Heart right ventricle (tissue), 16 donors: Measurements from ENCODE around the gene SLC23A1. TPM values are rescaled to one million over a fixed set of nuclear protein-coding genes. Genes with fewer than 3 reads are reported as not detected.
"Not testable (repeated sequence)": the region's sequence is repeated elsewhere in the genome, so short reads cannot be mapped to it uniquely, and the experiment has no call there.

Experiments
- ATAC-seq, 8 donors: fragments of 200-7000 bp; cut with Tn5 transposase; one replicate each; pipeline ENCODE4 v1.9.1; 2020; ENCODE audit warnings: mild to moderate bottlenecking in 8 of 8, moderate library complexity in 8 of 8, moderate number of reproducible peaks in 1 of 8
- DNase-seq, 2 donors: peaks; one replicate each; pipeline ENCODE4 v3.0.0-alpha.2; 2020
- H3K27ac ChIP-seq, 10 donors: fragments of 200-600 bp; sonication (generic) in 2 of 10; one replicate each; pipeline versions ENCODE4 v1.5.0 to v1.8.0; 2020 to 2022; ENCODE audit warnings: mild to moderate bottlenecking in 3 of 10
- H3K27me3 ChIP-seq, 7 donors: fragments of 200-600 bp; one replicate each; pipeline ENCODE4 v1.8.0; 2021 to 2022; ENCODE audit warnings: mild to moderate bottlenecking in 2 of 7
- H3K36me3 ChIP-seq, 9 donors: fragments of 200-600 bp; sonication (generic) in 1 of 9; one replicate each; pipeline versions ENCODE4 v1.5.0 to v1.8.0; 2020 to 2022; ENCODE audit warnings: mild to moderate bottlenecking in 2 of 9
- H3K4me1 ChIP-seq, 9 donors: fragments of 200-600 bp; sonication (generic) in 1 of 9; one replicate each; pipeline versions ENCODE4 v1.5.0 to v1.8.0; 2020 to 2022; ENCODE audit warnings: mild to moderate bottlenecking in 4 of 9
- H3K4me3 ChIP-seq, 10 donors: fragments of 200-600 bp; sonication (generic) in 2 of 10; one replicate each; pipeline versions ENCODE4 v1.5.0 to v1.8.0; 2020 to 2022; ENCODE audit warnings: mild to moderate bottlenecking in 7 of 10, moderate library complexity in 2 of 10
- H3K9me3 ChIP-seq, 11 donors: fragments of 200-600 bp in 10 of 11; sonication (generic) in 2 of 11; one replicate each; pipeline versions ENCODE4 v1.5.0 to v1.8.0; 2013 to 2022; ENCODE audit warnings: mild to moderate bottlenecking in 2 of 11, control low read depth in 1 of 11, moderate library complexity in 1 of 11
- WGBS, 2 donors: extraction: QIAGEN DNeasy Blood & Tissue Kit; methylation state at CpG; one replicate each; pipeline ENCODE4 v1.1.7; 2013; ENCODE audit warnings: inconsistent platforms in 1 of 2; 5-methylcytosine and 5-hydroxymethylcytosine counted together
- intact Hi-C, 10 donors: fragments of 100-400 bp; cut with DNase I; formaldehyde crosslinking; loops; one replicate each; pipeline versions ENCODE4 v1.11.1 to v1.14.2; 2022
- polyA plus RNA-seq, 2 donors: library from polyadenylated mRNA; stranded (reverse); fragments of 200-250 nt; gene quantifications; one replicate each; pipeline ENCODE4 v1.2.3, GENCODE V29; 2013
- total RNA-seq, 10 donors: library from RNA; stranded (reverse); fragmentation: NEBNext Ultra II Directional in 3 of 10; extraction: Animal tissue kit (Norgen Biotek cat#: 25700) in 3 of 10; gene quantifications; one replicate each; pipeline versions ENCODE4 v1.2.1 to v1.2.4, GENCODE V29; 2021 to 2023
- TF ChIP-seq, protein P1 (sequence below), 9 donors: fragments of 200-600 bp; sonication (generic) in 2 of 9; IDR thresholded peaks; one replicate each; pipeline versions ENCODE4 v1.5.0 to v1.8.0; 2021 to 2022; ENCODE audit warnings: antibody characterized with exemption in 9 of 9, mild to moderate bottlenecking in 5 of 9, moderate library complexity in 1 of 9
- donor health status: Arrhythmogenic right ventricular cardiomyopathy.
- donor health status: ischemic (EF 13 %, LVEDD 7.1; RV severe dilation, severe dysfunction).
- donor health status: healthy with polysubstance abuse.
- donor health status: DM: no; HTN: yes; CAD: no.
- donor health status: DM: no; HTN: no; CAD: no.
- donor health status: ischemic (EF 25% LVEDD 6.9; RV normal size, moderate dysfunction).
- donor health status: ischemic (EF 25% LVEDD 5.7; RV mildly dilated, moderate dysfunction).
- donor health status: healthy.
- donor health status: DM: yes; HTN: yes; CAD: no.
- donor health status: Ischemic cardiomyopathy.
- donor health status: ischemic (EF 35%, LVEDD 5.7; RV mildly dilated, moderate dysfunction).
- donor health status: nonischemic (EF 11% LVEDD 7.7; RV severe dilation, severe dysfunction).
- donor health status: DM: yes; HTN: yes; CAD: no.
- donor health status: PGD.
- donor health status: ischemic (EF 29% LVEDD 5.4; RV normal size, mild dysfunction).
- donor health status: nonischemic (EF 23%, LVEDD 6.1; RV moderate dilation, normal function).

The SLC23A1 gene
- total and polyA plus RNA-seq, 12 donors = 0.19 TPM; not detected in 11

DNA sequence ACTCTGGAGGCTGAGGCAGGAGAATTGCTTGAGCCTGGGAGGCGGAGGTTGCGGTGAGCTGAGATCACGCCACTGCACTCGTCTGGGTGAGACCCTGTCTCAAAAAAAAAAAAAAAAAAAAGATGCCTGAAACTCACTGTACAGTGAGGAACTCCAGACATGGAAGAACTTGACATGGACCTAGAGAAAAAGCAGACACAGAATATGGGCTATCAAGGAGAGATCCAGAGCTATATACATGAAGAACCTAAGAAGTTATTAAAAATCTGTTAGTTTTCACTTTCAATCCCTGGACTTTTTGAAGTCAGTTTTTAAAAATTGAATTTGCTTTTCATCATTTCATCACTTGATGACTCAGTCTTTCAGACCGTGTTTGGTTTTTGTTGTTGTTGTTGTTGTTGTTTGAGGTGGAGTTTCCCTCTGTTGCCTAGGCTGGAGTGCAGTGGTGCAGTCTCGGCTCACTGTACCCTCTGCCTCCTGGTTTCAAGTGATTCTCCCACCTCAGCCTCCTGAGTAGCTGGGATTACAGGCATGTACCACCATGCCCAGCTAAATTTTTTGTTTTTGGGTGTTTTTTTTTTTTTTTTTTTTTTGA lies 21.2 kb downstream of the SLC23A1 start:
- DNase-seq (no peak), ATAC-seq (no peak)
- Histone ChIP-seq H3K9me3 (no peaks in the 10 kb centered on the region), H3K4me1 (peaks cover 0 to 15% (median 5%) of the 10 kb centered on the region in 9 donors), H3K27me3 (no peaks in the 10 kb centered on the region), H3K36me3 (peaks cover 0 to 55% (median 36%) of the 10 kb centered on the region in 9 donors), H3K4me3 (no peak overlapping the region), H3K27ac (no peak overlapping the region)
- intact Hi-C loops = no loop called here
- TF ChIP-seq, protein P1, sequence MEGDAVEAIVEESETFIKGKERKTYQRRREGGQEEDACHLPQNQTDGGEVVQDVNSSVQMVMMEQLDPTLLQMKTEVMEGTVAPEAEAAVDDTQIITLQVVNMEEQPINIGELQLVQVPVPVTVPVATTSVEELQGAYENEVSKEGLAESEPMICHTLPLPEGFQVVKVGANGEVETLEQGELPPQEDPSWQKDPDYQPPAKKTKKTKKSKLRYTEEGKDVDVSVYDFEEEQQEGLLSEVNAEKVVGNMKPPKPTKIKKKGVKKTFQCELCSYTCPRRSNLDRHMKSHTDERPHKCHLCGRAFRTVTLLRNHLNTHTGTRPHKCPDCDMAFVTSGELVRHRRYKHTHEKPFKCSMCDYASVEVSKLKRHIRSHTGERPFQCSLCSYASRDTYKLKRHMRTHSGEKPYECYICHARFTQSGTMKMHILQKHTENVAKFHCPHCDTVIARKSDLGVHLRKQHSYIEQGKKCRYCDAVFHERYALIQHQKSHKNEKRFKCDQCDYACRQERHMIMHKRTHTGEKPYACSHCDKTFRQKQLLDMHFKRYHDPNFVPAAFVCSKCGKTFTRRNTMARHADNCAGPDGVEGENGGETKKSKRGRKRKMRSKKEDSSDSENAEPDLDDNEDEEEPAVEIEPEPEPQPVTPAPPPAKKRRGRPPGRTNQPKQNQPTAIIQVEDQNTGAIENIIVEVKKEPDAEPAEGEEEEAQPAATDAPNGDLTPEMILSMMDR (IDR thresholded peaks at IDR 0.05) = no peak
- WGBS, 2 donors = 81 to 82% methylated on average over 6 of the region's 6 CpGs

DNA sequence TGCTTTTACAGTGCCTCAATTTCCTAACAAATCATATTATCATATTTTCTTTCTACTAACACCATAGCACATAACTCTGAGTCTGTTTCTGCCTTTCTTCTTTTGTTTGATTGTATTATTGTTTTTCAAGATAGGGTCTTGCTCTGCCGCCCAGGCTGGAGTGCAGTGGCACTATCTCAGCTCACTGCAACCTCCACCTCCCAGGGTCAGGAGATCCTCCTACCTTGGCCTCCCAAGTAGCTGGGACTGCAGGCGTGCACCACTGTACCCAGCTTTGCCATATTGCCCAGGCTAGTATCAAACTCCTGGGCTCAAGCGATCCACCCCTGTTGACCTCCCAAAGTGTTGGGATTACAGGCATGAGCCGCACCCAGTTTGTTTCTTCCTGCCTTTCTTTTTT lies 22.7 kb downstream of the SLC23A1 start:
- Histone ChIP-seq H3K4me3 (no peak overlapping the region), H3K27ac (no peak overlapping the region), H3K27me3 (no peaks in the 10 kb centered on the region), H3K4me1 (peaks cover 0 to 18% (median 9%) of the 10 kb centered on the region in 9 donors), H3K36me3 (peaks cover 0 to 46% (median 20%) of the 10 kb centered on the region in 9 donors), H3K9me3 (no peaks in the 10 kb centered on the region)
- 96% methylated on average over 4 of the region's 4 CpGs for WGBS, 2 donors
- intact Hi-C loops = no loop called here
- TF ChIP-seq, protein P1 (IDR thresholded peaks at IDR 0.05) = no peak
- ATAC-seq (no peak), DNase-seq (no peak)

DNA sequence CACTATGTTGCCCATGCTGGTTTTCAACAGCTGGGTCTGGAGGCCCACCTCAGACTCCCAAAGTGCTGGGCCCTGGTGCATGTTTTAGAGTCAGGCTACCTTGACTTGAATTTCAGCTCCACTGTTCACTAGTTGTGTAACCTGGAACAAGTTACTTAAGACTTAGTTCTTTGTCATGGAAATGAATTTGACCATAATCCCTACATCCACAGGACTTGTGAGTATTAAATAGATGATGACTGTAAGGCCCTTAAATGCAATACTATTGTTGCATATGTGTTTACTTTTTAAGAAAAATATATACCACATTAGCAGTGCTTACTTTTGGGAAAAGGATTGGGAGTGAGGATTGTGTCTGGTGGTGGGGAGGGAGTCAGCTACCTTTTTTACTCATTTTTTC lies 25.0 kb downstream of the SLC23A1 start:
- intact Hi-C loops = no loop called here
- Histone ChIP-seq H3K4me1 (peaks cover 0 to 30% (median 10%) of the 10 kb centered on the region in 9 donors), H3K27ac (no peak overlapping the region), H3K9me3 (peaks cover 0 to 7% (median 0%) of the 10 kb centered on the region in 11 donors), H3K4me3 (no peak overlapping the region), H3K36me3 (peaks cover 0 to 33% (median 7%) of the 10 kb centered on the region in 9 donors), H3K27me3 (no peaks in the 10 kb centered on the region)
- ATAC-seq (no peak), DNase-seq (no peak)
- TF ChIP-seq, protein P1 (IDR thresholded peaks at IDR 0.05) = no peak

DNA sequence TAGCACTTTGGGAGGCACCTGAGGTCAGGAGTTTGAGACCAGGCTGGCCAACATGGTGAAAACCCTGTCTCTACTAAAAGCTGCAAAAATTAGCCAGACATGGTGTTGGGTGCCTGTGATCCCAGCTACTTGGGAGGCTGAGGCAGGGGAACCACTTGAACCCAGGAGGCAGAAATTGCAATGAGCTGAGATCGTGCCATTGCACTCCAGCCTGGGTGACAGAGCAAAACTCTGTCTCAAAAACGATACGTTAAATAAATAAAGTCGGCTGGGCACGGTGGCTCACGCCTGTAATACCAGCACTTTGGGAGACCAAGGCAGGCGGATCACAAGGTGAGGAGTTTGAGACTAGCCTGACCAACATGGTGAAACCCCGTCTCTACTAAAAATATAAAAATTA lies 27.2 kb downstream of the SLC23A1 start:
- Histone ChIP-seq H3K36me3 (peaks cover 0 to 37% (median 7%) of the 10 kb centered on the region in 9 donors), H3K4me1 (peaks cover 0 to 43% (median 23%) of the 10 kb centered on the region in 9 donors)
- H3K9me3 ChIP-seq, H3K27me3 ChIP-seq, DNase-seq, ATAC-seq, H3K4me3 ChIP-seq, intact Hi-C loops, H3K27ac ChIP-seq: not testable (repeated sequence)
- 95 to 96% methylated on average over 8 of the region's 8 CpGs for WGBS, 2 donors

DNA sequence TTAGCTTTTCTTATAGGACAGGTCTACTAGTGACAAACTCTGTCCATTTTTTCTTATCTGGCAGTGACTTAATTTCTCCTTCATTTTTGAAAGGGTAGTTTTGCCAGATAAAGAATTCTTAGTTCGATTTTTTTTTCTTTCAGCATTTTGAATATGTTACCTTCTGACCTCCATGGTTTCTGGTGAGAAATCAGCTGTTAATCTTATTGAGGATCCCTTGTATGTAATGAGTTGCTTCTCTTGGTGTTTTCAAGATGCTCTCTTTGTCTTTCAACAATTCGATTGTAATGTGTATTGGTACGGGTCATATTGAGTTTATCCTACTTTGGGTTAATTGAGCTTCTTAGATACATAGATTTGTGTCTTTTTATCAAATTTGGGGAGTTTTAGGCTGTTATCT lies 28.9 kb downstream of the SLC23A1 start:
- peaks cover 0 to 7% (median 0%) of the 10 kb centered on the region in 11 donors for H3K9me3 ChIP-seq
- ATAC-seq (no peak), DNase-seq (no peak)
- H3K4me1 ChIP-seq = peaks cover 0 to 54% (median 28%) of the 10 kb centered on the region in 9 donors
- H3K36me3 ChIP-seq = peaks cover 0 to 42% (median 7%) of the 10 kb centered on the region in 9 donors
- intact Hi-C loops = no loop called here
- no peak overlapping the region for H3K27ac ChIP-seq
- H3K27me3 ChIP-seq = no peaks in the 10 kb centered on the region
- TF ChIP-seq, protein P1 (IDR thresholded peaks at IDR 0.05) = no peak
- 94 to 95% methylated on average over 3 of the region's 3 CpGs for WGBS, 2 donors
- no peak overlapping the region for H3K4me3 ChIP-seq

DNA sequence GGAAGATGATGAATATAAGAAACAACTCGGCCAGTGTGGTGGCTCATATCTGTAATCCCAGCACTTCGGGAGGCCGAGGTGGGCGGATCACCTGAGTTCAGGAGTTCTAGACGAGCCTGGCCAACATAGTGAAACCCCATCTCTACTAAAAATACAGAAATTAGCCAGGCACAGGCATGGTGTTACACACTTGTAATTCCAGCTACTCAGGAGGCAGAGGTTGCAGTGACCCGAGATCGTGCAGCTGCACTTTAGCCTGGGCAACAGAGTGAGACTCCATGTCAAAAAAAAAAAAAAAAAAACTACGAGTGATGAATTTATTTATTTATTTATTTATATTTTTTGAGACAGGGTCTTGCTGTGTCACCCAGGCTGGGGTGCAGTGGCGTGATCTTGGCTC lies 35.2 kb downstream of the SLC23A1 start:
- 89 to 93% methylated on average over 9 of the region's 9 CpGs for WGBS, 2 donors
- H3K27me3 ChIP-seq, H3K9me3 ChIP-seq, DNase-seq, H3K4me3 ChIP-seq, intact Hi-C loops, H3K27ac ChIP-seq, ATAC-seq: not testable (repeated sequence)
- Histone ChIP-seq H3K4me1 (peaks cover 0 to 76% (median 35%) of the 10 kb centered on the region in 9 donors), H3K36me3 (peaks cover 0 to 30% (median 0%) of the 10 kb centered on the region in 9 donors)

DNA sequence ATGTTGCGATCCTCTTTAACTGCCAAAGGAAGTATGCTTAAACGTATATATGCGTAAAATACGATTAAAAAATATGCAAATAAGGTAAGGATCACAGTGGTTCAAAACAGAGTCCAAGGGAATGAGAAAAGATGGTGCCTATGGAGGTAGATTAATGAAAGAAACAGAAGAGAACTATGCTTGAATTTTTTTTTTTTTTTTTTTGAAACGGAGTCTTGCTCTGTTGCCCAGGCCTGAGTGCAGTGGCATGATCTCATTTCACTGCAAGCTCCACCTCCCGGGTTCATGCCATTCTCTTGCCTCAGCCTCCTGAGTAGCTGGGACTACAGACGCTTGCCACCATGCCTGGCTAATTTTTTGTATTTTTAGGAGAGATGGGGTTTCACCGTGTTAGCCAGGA lies 37.7 kb downstream of the SLC23A1 start:
- intact Hi-C loops, H3K27me3 ChIP-seq, ATAC-seq, H3K27ac ChIP-seq, H3K9me3 ChIP-seq, DNase-seq, H3K4me3 ChIP-seq: not testable (repeated sequence)
- WGBS, 2 donors = 93 to 94% methylated on average over 8 of the region's 8 CpGs
- peaks cover 0 to 26% (median 0%) of the 10 kb centered on the region in 9 donors for H3K36me3 ChIP-seq
- peaks cover 0 to 67% (median 38%) of the 10 kb centered on the region in 9 donors for H3K4me1 ChIP-seq
